Fibroblast of pulmonary artery (primary cell): Measurements from ENCODE around the gene USPL1.

ENCODE experiments used
- DNase-seq: peaks from one replicate; pipeline ENCODE4 v3.0.0-alpha.2; 2010; ENCODE audit warnings: low read depth
- H3K4me3 ChIP-seq: replicated peaks from 2 replicates; pipeline ENCODE4 v1.5.1; 2011; ENCODE audit warnings: low read depth, mild to moderate bottlenecking, control low read depth, low read length, moderate library complexity
- CTCF ChIP-seq: IDR thresholded peaks from 2 replicates; pipeline ENCODE4 v1.5.1; 2011; ENCODE audit warnings: mild to moderate bottlenecking, control low read depth, low read length, inconsistent platforms; ENCODE audit errors: missing control alignments

Gene USPL1

GRCh38 chr13:30690282-30691188, 72.8 kb downstream of the USPL1 start:
- no peak for TF ChIP-seq CTCF
- peak; percentile 97 for DNase-seq
- H3K4me3 ChIP-seq, result peak overlapping the region; percentile 53

- no peak for DNase-seq
- no peak for TF ChIP-seq CTCF
- H3K4me3 ChIP-seq, result no peak overlapping the region
These were observed 74.4 kb downstream of the USPL1 start for GRCh38 chr13:30692113-30692512.

DNA sequence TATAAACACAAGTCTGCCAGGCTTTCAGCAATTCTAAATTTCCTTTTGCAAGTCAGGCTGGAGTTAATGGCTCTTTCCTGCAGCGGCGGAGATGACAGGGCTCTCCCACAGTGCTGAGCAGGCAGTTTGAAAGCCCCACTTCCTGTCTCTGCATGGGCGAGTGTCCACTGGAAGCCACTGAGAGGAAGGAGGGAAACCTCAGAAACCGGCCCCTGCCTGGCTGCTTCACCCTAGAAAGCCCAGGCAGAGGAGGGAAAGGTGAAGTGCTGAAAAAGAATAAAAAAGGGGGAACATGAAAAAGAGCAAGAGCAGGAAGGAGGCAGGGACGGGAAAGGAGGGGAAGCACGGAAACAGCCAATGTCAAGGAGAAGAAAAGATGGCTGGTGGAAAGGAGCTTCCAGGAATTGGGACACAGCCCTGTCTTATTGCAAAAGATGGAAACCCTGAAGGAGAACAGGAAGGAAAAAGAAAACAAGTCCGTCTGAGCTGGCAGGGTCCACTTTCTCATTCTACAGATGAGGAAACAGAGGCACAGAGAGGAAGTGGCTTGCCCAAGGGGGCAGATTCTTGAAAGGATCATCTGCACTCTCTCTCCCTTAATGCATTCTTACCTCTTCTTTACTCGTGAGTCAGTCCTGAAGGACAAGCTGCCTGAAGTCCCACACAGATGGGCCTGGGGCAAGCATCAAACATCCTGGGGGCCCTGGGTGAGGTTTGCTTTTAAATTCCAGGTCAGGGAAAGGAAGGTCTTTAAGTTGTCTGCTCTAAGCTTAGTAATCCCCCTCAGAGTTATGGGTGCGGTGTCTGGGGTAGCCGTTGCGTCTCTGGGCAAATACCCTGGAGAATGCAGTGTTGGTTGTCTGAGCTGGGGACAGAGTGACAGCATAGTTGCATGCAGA, 78.8 kb downstream of the USPL1 start:
- no peak for DNase-seq
- H3K4me3 ChIP-seq, result no peak overlapping the region
- no peak for TF ChIP-seq CTCF

DNA sequence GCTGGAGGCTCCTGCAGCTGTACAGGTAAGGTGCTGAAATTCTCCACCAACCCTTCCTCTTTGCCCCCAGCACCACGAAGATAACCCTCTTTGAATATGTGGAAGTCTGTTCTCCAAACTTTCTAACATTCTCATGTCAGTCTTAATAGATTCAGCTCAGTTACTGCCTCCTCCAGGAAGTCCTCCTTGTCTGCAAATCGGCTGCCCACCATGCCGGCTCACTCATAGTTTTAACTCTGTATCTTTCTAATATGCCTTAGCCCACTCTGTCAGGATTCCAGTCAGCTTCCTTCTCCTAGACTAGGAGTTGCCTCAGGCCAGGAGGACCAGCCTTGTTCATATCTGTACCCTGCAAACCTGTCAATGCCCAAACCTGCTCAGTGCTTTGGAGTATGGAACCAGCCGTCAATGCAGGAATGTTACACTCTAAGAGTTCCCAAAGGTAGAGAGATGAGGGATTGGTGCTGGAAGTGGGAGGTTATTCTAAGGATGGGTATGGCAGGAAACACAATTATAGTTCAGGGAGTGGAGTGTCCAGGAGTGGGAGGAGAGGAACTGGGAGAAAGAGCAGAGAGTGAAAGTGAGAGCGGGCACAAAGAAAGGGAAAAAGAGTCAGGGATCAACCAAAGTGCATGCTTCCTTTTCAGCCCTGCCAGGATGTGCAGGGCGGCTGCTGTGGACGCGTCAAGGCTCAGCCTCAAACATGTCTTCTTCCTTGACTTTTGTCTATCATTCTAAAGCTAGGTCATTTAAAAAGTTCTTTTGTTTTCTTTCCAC, 79.6 kb downstream of the USPL1 start:
- no peak overlapping the region for H3K4me3 ChIP-seq
- no peak for TF ChIP-seq CTCF

GRCh38 chr13:30697996-30698401, 80.3 kb downstream of the USPL1 start:
- DNase-seq, result peak; percentile 35
- H3K4me3 ChIP-seq, result no peak overlapping the region
- no peak for TF ChIP-seq CTCF

More for the DNA sequence above, 79.6 kb downstream of the USPL1 start:
- DNase-seq, result no peak

DNA sequence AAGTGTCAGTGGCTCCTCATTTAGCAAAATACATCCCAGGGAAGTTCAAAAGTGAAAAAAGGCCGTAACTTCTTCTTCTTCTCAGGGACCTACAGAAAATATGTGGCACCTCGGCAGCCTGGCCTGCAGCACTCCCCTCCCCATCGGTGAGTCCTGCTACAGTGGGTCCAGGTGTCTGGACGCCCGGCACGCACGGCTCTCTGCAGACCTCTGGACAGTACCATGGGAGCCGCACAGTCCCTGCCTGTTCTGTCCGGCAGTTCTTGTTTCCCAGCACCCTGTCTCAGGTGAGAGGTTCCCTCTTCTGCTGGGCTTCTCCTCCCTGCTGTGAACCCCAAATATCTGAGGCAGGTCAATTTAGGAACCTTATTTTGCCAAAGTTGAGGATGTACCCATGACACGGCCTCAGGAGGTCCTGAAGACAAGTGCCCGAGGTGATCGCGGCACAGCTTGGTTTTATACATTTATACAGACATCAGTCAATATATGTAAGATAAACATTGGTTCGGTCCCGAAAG, 80.8 kb downstream of the USPL1 start:
- no peak for TF ChIP-seq CTCF
- DNase-seq, result no peak

More for the DNA sequence above, 80.8 kb downstream of the USPL1 start:
- no peak overlapping the region for H3K4me3 ChIP-seq
